GM19328 (cell line): ENCODE data around the gene OR10H5.
"Not testable (repeated sequence)": the region's sequence is repeated elsewhere in the genome, so short reads cannot be mapped to it uniquely, and the experiment has no call there.

Source experiments
- ATAC-seq: cut with Tn5 transposase; IDR thresholded peaks from one replicate; pipeline ENCODE4 v1.9.1; 2021; ENCODE audit warnings: mild to moderate bottlenecking, moderate library complexity; ENCODE audit not compliant: unreplicated experiment

OR10H5 gene

DNA sequence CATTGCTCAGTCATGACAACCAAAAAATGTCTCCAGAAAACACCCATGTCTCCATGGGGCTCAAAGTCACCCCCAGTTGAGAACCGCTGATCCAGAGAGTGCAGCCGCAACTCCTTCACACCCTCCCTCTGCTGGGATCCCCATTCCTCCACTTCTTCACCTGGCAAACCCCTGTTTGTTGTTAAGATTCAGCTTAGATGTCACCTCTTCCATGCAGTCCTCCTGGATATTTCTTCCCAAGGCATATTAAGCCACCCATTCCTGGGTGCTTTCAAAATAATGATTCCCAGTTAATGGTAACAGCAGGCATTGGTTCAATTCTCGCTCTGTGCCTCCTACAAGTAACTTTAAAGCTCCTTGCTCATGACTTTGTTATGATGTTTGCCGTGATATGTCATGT lies 24.0 kb downstream of the OR10H5 start:
- no peak for ATAC-seq

GRCh38 chr19:15812060-15812722 lies 24.7 kb downstream of the OR10H5 start:
- ATAC-seq: no peak

- no peak for ATAC-seq
Observed at GRCh38 chr19:15813916-15814315, 26.5 kb downstream of the OR10H5 start.

- no peak for ATAC-seq
Observed at GRCh38 chr19:15815306-15815705, 27.8 kb downstream of the OR10H5 start, which contains the start of gene OR10H1. Gene OR10H1, minus strand, starts transcription at chr19:15815664. Its CDS starts 7,627 bp downstream, at chr19:15808037.

GRCh38 chr19:15820646-15821045 lies 33.2 kb downstream of the OR10H5 start:
- ATAC-seq: no peak

- no peak for ATAC-seq
Observed at GRCh38 chr19:15825753-15826152, 38.3 kb downstream of the OR10H5 start.

GRCh38 chr19:15828121-15828610 lies 40.7 kb downstream of the OR10H5 start:
- ATAC-seq: no peak

DNA sequence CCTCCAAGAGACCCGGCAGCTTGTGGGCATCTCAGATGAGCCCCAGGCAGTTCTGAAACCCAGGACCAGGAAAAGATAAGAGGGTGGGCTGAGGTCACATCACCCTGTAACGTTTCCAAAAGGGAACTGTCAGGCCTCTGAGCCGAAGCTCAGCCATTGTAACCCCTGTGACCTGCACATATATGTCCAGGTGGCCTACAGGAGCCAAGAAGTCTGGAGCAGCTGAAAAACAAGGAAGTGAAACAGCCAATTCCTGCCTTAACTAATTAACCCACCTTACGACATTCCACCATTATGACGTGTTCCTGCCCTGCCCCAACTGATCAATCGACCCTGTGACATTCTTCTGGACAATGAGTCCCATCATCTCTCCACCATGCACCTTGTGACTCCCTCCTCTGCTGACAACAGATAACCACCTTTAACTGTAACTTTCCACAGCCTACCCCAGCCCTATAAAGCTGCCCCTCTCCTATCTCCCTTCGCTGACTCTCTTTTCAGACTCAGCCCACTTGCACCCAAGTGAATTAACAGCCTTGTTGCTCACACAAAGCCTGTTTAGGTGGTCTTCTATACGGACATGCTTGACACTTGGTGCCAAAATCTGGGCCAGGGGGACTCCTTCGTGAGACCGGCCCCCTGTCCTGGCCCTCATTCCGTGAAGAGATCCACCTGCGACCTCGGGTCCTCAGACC lies 41.3 kb downstream of the OR10H5 start:
- not testable (repeated sequence) for ATAC-seq

- no peak for ATAC-seq
Observed at GRCh38 chr19:15829306-15829698, 41.8 kb downstream of the OR10H5 start.

- ATAC-seq: no peak
Observed at GRCh38 chr19:15829786-15830185, 42.3 kb downstream of the OR10H5 start.

DNA sequence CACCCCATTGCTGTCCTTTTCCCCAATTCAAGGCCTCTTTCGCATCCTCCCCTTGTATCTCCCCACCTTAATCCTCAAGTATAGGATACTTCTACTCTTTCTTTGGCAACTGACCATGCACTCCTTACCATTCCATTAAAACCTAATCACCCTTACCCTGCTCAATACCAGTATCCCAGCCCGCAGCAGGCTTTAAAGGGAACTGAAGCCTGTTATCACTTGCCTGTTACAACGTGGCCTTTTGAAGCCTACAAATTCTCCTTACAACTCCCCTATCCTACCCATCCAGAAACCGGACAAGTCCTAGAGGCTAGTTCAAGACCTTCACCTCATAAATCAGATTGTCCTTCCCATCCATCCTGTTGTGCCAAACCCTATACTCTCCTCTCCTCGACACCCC lies 44.2 kb downstream of the OR10H5 start:
- no peak for ATAC-seq

DNA sequence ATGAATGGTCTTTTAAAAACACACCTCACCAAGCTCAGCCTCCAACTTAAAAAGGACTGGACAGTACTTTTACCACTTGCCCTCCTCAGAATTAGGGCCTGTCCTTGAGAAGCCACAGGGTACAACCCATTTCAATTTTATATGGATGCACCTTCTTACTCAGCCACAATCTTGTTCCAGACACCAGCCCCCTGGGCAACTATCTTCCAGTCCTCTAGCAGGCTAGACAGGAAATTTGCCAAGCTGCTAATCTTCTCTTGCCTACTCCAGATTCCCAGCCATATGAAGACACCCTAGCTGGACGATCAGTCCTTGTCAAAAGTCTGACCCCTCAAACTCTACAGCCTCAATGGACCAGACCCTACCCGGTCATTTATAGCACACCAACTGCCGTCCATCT lies 46.8 kb downstream of the OR10H5 start:
- ATAC-seq: not testable (repeated sequence)

- not testable (repeated sequence) for ATAC-seq
Observed at GRCh38 chr19:15835565-15836329, 48.3 kb downstream of the OR10H5 start.

GRCh38 chr19:15836330-15837220 lies 49.1 kb downstream of the OR10H5 start:
- ATAC-seq: peak; percentile 91

DNA sequence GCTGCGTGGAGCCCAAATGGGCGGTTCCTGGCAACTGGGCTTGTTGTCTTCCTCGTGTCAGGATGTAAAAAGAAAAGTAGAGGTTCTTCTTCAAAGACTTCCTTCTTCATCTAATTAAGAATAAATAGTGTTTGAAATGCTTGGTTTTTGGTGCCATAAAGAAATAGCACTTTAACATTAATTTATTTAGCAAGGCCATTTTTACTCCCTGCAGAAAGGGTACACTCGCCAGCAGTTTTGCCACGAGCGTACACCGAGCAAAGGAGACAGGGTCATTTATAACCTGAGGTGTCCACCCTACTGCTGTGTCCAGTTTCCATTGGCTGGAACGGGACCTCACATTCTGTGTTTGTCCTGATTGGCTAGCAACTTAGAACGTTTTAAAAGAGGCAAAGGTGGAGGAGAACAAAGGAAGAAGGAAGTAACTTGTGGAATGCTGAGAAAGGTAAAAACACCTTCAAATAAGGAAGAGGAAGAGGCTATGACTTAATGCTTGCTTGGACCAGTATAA lies 49.8 kb downstream of the OR10H5 start:
- no peak for ATAC-seq

GRCh38 chr19:15838351-15838750 lies 50.9 kb downstream of the OR10H5 start:
- no peak for ATAC-seq

GRCh38 chr19:15839888-15840287 lies 52.4 kb downstream of the OR10H5 start:
- ATAC-seq: not testable (repeated sequence)

GRCh38 chr19:15840833-15841232 lies 53.4 kb downstream of the OR10H5 start:
- ATAC-seq: no peak

GRCh38 chr19:15841875-15842569 lies 54.6 kb downstream of the OR10H5 start:
- no peak for ATAC-seq
